GM18498 (cell line): ENCODE measurements around the gene CRTC1.
"Not testable (repeated sequence)": the region's sequence is repeated elsewhere in the genome, so short reads cannot be mapped to it uniquely, and the experiment has no call there.

ENCODE experiments used
- ATAC-seq: cut with Tn5 transposase; IDR thresholded peaks from one replicate; pipeline ENCODE4 v1.9.1; 2021; ENCODE audit warnings: mild to moderate bottlenecking, moderate library complexity; ENCODE audit not compliant: unreplicated experiment

CRTC1 gene

GRCh38 chr19:18725841-18726770 is 42.6 kb downstream of the CRTC1 start:
- ATAC-seq, result no peak

- ATAC-seq, result no peak
These were observed 43.4 kb downstream of the CRTC1 start for GRCh38 chr19:18726846-18727245.

GRCh38 chr19:18727602-18728001 is 44.1 kb downstream of the CRTC1 start:
- not testable (repeated sequence) for ATAC-seq

GRCh38 chr19:18729933-18730530 is 46.6 kb downstream of the CRTC1 start:
- ATAC-seq, result no peak

- no peak for ATAC-seq
These were observed 47.5 kb downstream of the CRTC1 start for GRCh38 chr19:18730885-18731513.

GRCh38 chr19:18731562-18732008 is 48.1 kb downstream of the CRTC1 start:
- no peak for ATAC-seq

- no peak for ATAC-seq
These were observed 49.7 kb downstream of the CRTC1 start for GRCh38 chr19:18733196-18733647.

GRCh38 chr19:18733762-18734332 is 50.4 kb downstream of the CRTC1 start:
- ATAC-seq, result not testable (repeated sequence)

GRCh38 chr19:18735324-18735723 is 51.8 kb downstream of the CRTC1 start:
- ATAC-seq, result no peak

GRCh38 chr19:18735752-18736151 is 52.3 kb downstream of the CRTC1 start:
- no peak for ATAC-seq

GRCh38 chr19:18736415-18737336 is 53.2 kb downstream of the CRTC1 start:
- ATAC-seq, result no peak

- ATAC-seq, result no peak
These were observed 54.0 kb downstream of the CRTC1 start for GRCh38 chr19:18737337-18737953.

GRCh38 chr19:18737954-18738351 is 54.5 kb downstream of the CRTC1 start:
- ATAC-seq, result no peak

GRCh38 chr19:18738961-18739690 is 55.6 kb downstream of the CRTC1 start:
- no peak for ATAC-seq

- no peak for ATAC-seq
These were observed 57.9 kb downstream of the CRTC1 start for GRCh38 chr19:18741124-18742121.

- ATAC-seq, result no peak
These were observed 58.8 kb downstream of the CRTC1 start for GRCh38 chr19:18742324-18742723.

GRCh38 chr19:18742838-18743783 is 59.6 kb downstream of the CRTC1 start:
- ATAC-seq, result no peak
